ENCODE results near the gene CHD1L. TPM values are rescaled to one million over a fixed set of nuclear protein-coding genes. Genes with fewer than 3 reads are reported as not detected.
"Not testable (repeated sequence)": the region's sequence is repeated elsewhere in the genome, so short reads cannot be mapped to it uniquely, and the experiment has no call there.

CHD1L gene
- total and polyA plus RNA-seq, 7 donors = 4.8 to 20.5 (median 15.9) TPM

GRCh38 chr1:147236448-147236847 lies 6.0 kb upstream of the CHD1L start:
- no peaks in the 10 kb centered on the region for H3K9me3 ChIP-seq
- ATAC-seq (no peak), DNase-seq (no peak)
- H3K36me3 ChIP-seq (ENCODE audit: insufficient read depth in 1 of 2, low read depth in 1 of 2) = no peaks in the 10 kb centered on the region
- no peak overlapping the region for H3K4me3 ChIP-seq
- 50 to 99% (median 65%) methylated on average over 2 of the region's 2 CpGs for WGBS, 3 donors
- H3K27me3 ChIP-seq (ENCODE audit: insufficient read depth in 3 of 3, low read length in 2 of 3) = no peaks in the 10 kb centered on the region
- no peak for TF ChIP-seq CTCF (IDR thresholded peaks at IDR 0.05)
- H3K4me1 ChIP-seq = peaks cover under 1% of the 10 kb centered on the region
- H3K27ac ChIP-seq = no peak overlapping the region
- intact Hi-C loops (cut with DNase I) = no loop called here

GRCh38 chr1:147236959-147237791 lies 5.3 kb upstream of the CHD1L start:
- WGBS, 3 donors = 39 to 56% (median 40%) methylated on average over 3 of the region's 3 CpGs
- H3K4me1 ChIP-seq = peaks cover 7% of the 10 kb centered on the region
- no peak overlapping the region for H3K4me3 ChIP-seq
- no peaks in the 10 kb centered on the region for H3K27me3 ChIP-seq (ENCODE audit: insufficient read depth in 3 of 3, low read length in 2 of 3)
- no peak for ATAC-seq
- H3K9me3 ChIP-seq = no peaks in the 10 kb centered on the region
- no peak overlapping the region for H3K27ac ChIP-seq
- no peak for TF ChIP-seq CTCF (IDR thresholded peaks at IDR 0.05)
- no peak for DNase-seq
- no peaks in the 10 kb centered on the region for H3K36me3 ChIP-seq (ENCODE audit: insufficient read depth in 1 of 2, low read depth in 1 of 2)
- intact Hi-C loops (cut with DNase I) = no loop called here

GRCh38 chr1:147238053-147238902 lies 4.2 kb upstream of the CHD1L start:
- DNase-seq (no peak), ATAC-seq (no peak)
- Histone ChIP-seq H3K4me3 (no peak overlapping the region), H3K27me3 (ENCODE audit: insufficient read depth in 3 of 3, low read length in 2 of 3) (no peaks in the 10 kb centered on the region), H3K9me3 (no peaks in the 10 kb centered on the region), H3K36me3 (ENCODE audit: insufficient read depth in 1 of 2, low read depth in 1 of 2) (no peaks in the 10 kb centered on the region), H3K4me1 (peaks cover 7% of the 10 kb centered on the region), H3K27ac (no peak overlapping the region)
- 83 to 84% (median 84%) methylated on average over 3 of the region's 3 CpGs for WGBS, 3 donors
- intact Hi-C loops (cut with DNase I) = loop anchor here in 1 of 2 donors (2.0 kb wide), 1 partner anchor 63 kb away; no protein-coding TSS in a partner anchor
- TF ChIP-seq CTCF (IDR thresholded peaks at IDR 0.05) = no peak

GRCh38 chr1:147238925-147239820 lies 3.3 kb upstream of the CHD1L start:
- no peak for ATAC-seq
- 87 to 92% (median 92%) methylated on average over 11 of the region's 11 CpGs for WGBS, 3 donors
- Histone ChIP-seq H3K4me1 (peaks cover 10% of the 10 kb centered on the region), H3K9me3 (no peaks in the 10 kb centered on the region), H3K4me3 (no peak overlapping the region), H3K36me3 (ENCODE audit: insufficient read depth in 1 of 2, low read depth in 1 of 2) (no peaks in the 10 kb centered on the region), H3K27ac (no peak overlapping the region), H3K27me3 (ENCODE audit: insufficient read depth in 3 of 3, low read length in 2 of 3) (no peaks in the 10 kb centered on the region)
- intact Hi-C loops (cut with DNase I) = loop anchor here in 1 of 2 donors (2.0 kb wide), 1 partner anchor 64 kb away; no protein-coding TSS in a partner anchor
- no peak for DNase-seq
- no peak for TF ChIP-seq CTCF (IDR thresholded peaks at IDR 0.05)

GRCh38 chr1:147240131-147240721 lies 2.3 kb upstream of the CHD1L start:
- H3K9me3 ChIP-seq; intact Hi-C loops (cut with DNase I); DNase-seq; H3K4me3 ChIP-seq; H3K27ac ChIP-seq; H3K36me3 ChIP-seq (ENCODE audit: insufficient read depth in 1 of 2, low read depth in 1 of 2); ATAC-seq; H3K27me3 ChIP-seq (ENCODE audit: insufficient read depth in 3 of 3, low read length in 2 of 3): not testable (repeated sequence)
- WGBS, 3 donors = 90 to 95% (median 90%) methylated on average over 5 of the region's 5 CpGs
- H3K4me1 ChIP-seq = peaks cover 17% of the 10 kb centered on the region
